Stimulated activated naive CD4-positive, alpha-beta T cell treated with Interleukin-2 at 50 U/mL for 16 hours (primary cell): ENCODE data around the gene NRIP2.
A peak's percentile ranks its signal among the peaks of the same experiment; 100 is the strongest.

Experiments
- DNase-seq: peaks from one replicate; lab custom pipeline; 2025; lab: John Stamatoyannopoulos, UW

NRIP2 gene

GRCh38 chr12:2845280-2845679 is 10.4 kb upstream of the NRIP2 start:
- no peak for DNase-seq

DNA sequence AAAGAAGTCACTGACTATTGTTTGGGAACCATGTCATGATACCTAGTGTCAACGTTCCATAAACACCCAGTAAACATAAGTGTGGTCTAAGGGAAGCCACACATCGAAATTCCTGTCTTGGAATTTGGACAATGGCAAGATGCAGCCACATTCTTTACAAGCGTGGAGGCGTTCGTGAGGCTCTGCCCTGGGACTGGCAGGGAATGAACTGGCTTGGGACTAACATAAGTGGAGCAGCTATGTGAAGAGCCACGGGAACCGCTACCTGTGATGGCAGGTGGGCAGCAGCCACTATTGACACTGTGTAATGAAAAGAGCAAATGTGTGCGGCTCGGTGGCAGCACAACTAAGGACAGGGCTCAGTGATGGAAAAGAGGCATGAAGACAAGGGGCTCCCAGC is 10.0 kb upstream of the NRIP2 start:
- no peak for DNase-seq

GRCh38 chr12:2842948-2843347 is 8.1 kb upstream of the NRIP2 start:
- DNase-seq = no peak

DNA sequence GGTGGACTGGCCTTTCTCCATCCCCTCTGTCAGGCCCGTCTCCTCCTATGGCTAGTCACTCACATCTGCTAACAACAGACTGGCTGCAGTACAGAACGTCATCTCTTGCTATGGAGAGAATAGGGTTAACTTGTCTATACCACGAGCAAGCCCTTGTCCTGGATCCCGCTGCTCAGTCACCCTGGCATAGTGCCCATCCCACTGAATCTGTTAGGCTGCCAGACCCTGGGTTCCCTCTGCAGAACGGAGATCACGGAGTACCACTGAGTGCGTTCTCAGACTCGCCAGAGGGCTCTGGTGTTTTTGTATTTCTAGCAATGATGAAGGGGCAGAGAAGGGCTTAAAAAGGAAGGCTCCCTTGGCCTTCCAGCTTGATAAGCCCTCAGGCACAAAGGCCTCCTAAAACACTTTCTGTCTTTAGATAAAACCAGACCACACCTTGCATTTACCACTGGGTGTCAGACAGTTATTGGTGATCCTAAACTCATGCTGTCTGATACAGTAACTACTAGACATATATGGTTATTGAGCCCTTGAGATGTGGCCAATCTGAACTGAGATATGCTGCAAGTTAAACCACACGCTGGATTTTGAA is 6.3 kb upstream of the NRIP2 start:
- DNase-seq = no peak

GRCh38 chr12:2836574-2836973 is 1.7 kb upstream of the NRIP2 start:
- no peak for DNase-seq

GRCh38 chr12:2835691-2836403 is 1.0 kb upstream of the NRIP2 start:
- no peak for DNase-seq

- DNase-seq = no peak
These were observed 1.0 kb downstream of the NRIP2 start for GRCh38 chr12:2833810-2834209.

- DNase-seq = no peak
These were observed 1.5 kb downstream of the NRIP2 start for GRCh38 chr12:2833327-2833726.

DNA sequence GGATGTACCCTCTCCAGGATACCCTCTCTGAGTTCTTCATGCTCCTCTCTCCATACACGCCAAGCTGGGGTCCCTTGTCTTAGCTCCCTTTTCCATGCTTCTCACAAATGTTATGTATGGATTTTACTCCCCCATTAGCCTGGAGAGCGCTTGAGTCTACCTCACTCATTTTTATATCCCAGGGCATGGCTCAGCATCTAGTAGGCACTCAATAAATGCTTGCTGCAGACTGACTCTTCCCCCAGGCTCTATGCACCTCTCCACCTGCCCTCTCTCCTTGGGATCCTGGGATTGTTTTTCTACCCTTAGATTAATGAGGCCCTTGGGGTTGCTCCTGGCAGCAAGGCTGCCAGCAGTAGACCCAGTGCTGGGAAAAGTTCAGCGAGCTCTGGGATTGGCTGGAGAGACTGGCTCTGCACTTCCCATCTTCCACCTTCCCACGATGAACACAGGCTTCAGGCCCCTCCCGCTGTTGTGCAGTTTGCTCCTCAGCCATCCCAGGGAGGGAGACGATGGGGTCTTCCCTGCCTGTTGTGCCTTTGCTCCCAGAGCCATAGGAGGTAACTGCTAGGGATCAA is 2.2 kb downstream of the NRIP2 start:
- DNase-seq = no peak

DNA sequence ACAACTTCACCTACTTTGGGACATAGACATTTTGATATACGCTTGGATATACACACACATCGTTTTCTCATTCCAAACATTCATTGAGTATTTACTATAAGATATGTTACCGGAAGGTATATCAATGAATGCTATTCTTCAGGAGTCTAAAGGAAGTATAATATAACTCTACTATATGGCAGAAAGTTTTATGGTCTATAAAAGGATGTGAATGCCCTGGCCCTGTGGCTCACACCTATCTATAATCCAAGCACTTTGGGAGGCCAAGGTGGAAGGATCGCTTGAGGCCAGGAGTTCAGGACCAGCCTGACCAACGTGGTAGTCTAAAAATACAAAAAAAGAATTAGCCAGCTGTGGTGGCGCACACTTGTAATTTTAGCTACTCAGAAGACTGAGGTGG is 5.6 kb downstream of the NRIP2 start:
- DNase-seq = no peak

GRCh38 chr12:2826721-2827515 is 7.9 kb downstream of the NRIP2 start:
- DNase-seq = no peak

DNA sequence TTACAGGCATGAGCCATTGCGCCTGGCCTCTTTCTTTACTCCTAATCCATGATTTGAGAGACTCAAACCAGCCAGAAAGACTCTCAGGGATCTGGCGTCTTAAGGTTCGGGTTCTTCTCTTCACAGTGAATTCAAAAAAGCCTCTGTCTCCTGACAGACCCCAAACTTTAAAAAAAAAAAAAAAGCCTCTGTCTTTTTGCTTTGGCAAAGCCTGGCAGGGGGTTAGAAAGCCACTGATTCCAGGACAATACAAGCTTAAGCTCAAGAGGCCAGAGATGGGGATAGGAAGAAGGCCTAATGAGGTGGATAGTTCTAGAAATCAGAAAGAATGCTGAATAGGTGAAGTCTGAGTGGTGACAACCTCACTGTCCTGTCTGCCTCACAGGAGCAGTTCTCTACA is 8.8 kb downstream of the NRIP2 start:
- DNase-seq = no peak

DNA sequence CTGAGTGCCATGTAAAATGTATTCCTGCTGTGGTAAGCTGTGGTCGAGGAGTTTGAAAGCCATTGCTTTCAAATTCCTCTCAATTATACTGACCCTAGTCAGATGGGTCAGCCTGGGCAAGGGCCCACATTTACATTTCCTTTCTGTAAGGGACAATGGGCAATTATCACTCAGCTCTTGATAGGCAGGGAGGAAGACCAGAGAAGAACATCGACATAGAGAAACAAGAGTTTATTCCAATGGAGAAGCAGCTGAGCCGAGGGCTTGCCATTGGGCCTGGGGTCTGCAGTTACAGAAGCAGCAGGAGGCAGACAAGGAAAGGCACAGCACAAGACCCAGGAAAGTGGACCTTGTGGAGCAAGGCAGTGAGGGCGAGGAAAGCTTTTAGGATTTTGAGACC is 9.7 kb downstream of the NRIP2 start:
- no peak for DNase-seq

GRCh38 chr12:2824541-2824940 is 10.3 kb downstream of the NRIP2 start:
- DNase-seq = no peak

- DNase-seq = no peak
These were observed 11.4 kb downstream of the NRIP2 start for GRCh38 chr12:2823483-2823882.

DNA sequence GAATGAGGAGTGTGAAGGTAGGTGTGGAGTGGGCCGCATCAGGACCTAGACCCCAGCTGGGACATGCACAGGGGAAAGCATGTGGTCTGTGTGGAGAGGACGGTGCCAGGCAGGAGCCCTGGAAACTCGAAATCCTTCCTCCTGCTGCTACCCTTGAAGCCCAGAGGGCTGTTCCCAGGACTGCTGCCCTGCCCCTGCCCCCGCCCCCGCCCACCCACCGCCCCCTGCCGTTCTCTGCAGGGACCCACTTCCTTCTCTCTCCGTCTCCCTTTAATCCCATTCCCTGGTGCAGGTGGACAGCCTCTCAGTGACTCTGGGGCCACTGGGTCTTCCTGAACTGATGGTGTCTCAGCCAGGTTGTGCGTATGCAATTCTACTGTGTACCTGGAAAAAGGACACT is 14.4 kb downstream of the NRIP2 start:
- no peak for DNase-seq

GRCh38 chr12:2819810-2820209 is 15.0 kb downstream of the NRIP2 start:
- DNase-seq = no peak

DNA sequence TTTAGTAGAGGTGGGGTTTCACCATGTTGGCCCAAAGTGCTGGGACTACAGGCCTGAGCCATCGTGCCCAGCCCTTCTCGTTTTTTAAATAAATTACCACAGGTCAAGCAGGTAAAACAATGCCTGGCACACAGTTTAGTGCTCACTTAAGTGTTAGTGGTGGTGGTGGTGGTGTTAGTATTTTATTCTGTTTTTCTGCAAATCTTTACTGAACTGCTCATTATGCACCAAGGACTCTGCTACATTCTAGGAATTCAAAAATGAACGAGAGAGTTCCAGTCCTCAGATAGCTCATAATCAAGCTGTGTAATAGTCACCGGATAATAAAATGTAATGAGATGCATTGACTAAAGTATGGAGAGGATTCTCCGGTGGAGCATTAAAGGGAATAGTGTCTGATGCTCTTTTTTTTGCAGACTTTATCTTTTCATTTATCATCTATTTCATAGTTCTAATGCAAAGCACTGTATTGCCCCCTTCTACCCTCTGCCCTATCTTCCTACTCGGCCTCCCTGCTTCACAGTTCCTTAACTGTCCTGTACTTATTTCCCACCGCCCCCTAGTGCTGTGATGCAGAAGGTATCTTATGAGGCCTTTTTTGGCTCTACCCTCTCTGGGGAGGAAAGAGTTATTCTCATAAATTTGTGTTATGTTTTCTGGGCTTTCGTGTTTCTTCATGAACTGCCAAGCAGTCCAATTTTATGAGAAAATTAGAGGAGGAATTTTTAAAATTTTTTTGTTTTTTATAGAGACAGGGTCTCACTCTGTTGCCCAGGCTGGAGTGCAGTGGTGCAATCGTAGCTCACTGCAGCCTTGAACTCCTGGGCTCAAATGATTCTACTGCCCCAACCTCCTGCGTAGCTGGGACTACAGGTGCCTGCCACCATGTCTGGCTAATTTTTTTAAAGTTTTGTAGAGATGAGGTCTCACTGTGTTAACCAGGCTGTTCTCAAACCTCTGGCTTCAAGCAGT is 21.3 kb downstream of the NRIP2 start:
- peak; percentile 24 for DNase-seq

DNA sequence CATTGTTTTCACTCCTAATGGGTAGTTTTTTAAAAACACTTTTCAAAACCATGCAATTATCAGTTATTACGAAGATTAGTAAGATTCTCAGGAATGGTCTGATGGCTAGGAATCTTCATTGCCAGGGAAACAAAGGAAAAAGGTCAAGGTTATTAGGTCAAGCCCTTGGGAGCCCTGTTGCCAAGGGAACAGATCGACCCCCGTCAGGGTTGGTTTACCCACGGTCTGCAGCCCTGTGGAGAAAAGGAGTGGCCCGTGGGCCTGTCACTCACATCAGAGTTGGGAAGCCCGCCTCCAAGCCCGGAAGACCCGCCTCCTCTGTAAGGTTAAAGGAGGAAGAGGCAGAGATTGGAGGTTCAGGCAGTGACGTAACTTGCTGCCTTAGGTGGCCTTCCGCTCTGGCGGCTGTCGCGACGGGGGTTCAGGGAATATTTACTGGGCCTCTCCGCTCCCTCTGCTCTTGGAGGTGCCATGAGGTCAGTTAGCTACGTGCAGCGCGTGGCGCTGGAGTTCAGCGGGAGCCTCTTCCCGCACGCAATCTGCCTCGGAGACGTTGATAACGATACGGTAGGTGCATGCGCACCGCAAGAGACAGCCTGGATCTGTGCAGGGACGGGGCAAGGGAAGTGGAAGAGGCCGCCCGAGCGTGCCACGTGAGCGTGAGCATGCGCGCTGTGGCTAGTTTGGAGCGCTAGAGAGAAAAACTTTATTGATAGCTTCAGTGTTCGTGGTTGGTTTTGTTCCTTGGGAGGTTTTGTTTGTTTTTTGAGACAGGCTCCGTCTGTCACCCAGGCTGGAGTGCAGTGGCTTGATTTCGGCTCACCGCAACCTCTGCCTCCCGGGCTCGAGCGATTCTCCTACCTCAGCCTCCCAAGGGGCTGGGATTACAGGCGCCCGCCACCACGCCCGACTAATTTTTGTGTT is 22.3 kb downstream of the NRIP2 start, which contains the start of gene ITFG2:
Gene ITFG2 (plus strand): TSS at position 379 of the 924 bp plus-strand sequence. CDS start 93 bp downstream, at position 472.
- DNase-seq = peak; percentile 98

GRCh38 chr12:2811801-2812200 is 23.0 kb downstream of the NRIP2 start:
- no peak for DNase-seq
